OCI-LY1 (cell line): ENCODE data around the gene CLEC14A.
A peak's percentile ranks its signal among the peaks of the same experiment; 100 is the strongest.

Experiments used
- H2AFZ ChIP-seq: fragments of 200-600 bp; sonication (generic), shearing (Covaris generic); 2 replicates; pipeline ENCODE4 v1.6.0; 2014; ENCODE audit warnings: antibody characterized with exemption, mild to moderate bottlenecking, low read length
- H3F3A ChIP-seq: fragments of 200-600 bp; sonication (generic), shearing (Covaris generic); 2 replicates; pipeline ENCODE4 v1.6.0; 2014; ENCODE audit warnings: mild to moderate bottlenecking, antibody characterized with exemption, low read length, moderate library complexity; ENCODE audit not compliant: insufficient read depth
- H3K27ac ChIP-seq: fragments of 200-600 bp; sonication (generic); 2 replicates; pipeline ENCODE4 v1.5.1; 2014; ENCODE audit warnings: low read length, mixed run types, mild to moderate bottlenecking, low read depth; ENCODE audit not compliant: poor library complexity, severe bottlenecking
- H3K27me3 ChIP-seq: fragments of 200-600 bp; sonication (generic); 2 replicates; pipeline ENCODE4 v1.6.0; 2014; ENCODE audit warnings: antibody characterized with exemption, mild to moderate bottlenecking, low read length, moderate library complexity; ENCODE audit not compliant: insufficient read depth
- H3K36me3 ChIP-seq: fragments of 200-600 bp; sonication (generic); 2 replicates; pipeline ENCODE4 v1.6.1; 2014; ENCODE audit warnings: mild to moderate bottlenecking, antibody characterized with exemption, low read length, moderate library complexity, mixed read lengths; ENCODE audit not compliant: insufficient read depth
- H3K4me1 ChIP-seq: fragments of 200-600 bp; sonication (generic); 2 replicates; pipeline ENCODE4 v1.5.1; 2014; ENCODE audit warnings: mild to moderate bottlenecking, low read length, moderate library complexity; ENCODE audit not compliant: insufficient read depth, severe bottlenecking
- H3K4me2 ChIP-seq: fragments of 200-600 bp; sonication (generic), shearing (Covaris generic); 2 replicates; pipeline ENCODE4 v1.6.1; 2014; ENCODE audit warnings: low read length
- H3K4me3 ChIP-seq: fragments of 200-600 bp; sonication (generic); 2 replicates; pipeline ENCODE4 v1.5.1; 2014; ENCODE audit warnings: low read length, low read depth, mild to moderate bottlenecking, mixed read lengths; ENCODE audit not compliant: poor library complexity, severe bottlenecking
- H3K79me2 ChIP-seq: fragments of 200-600 bp; shearing (Covaris generic); 2 replicates; pipeline ENCODE4 v1.6.1; 2016; ENCODE audit warnings: mixed run types, low read length, mixed read lengths; ENCODE audit not compliant: insufficient read depth
- H3K9ac ChIP-seq: fragments of 200-600 bp; sonication (generic), shearing (Covaris generic); 2 replicates; pipeline ENCODE4 v1.6.1; 2014; ENCODE audit warnings: mild to moderate bottlenecking, low read length, mixed read lengths
- H3K9me2 ChIP-seq: fragments of 200-600 bp; sonication (generic), shearing (Covaris generic); 2 replicates; pipeline ENCODE4 v1.6.1; 2014; ENCODE audit warnings: low read depth, mild to moderate bottlenecking, low read length, mixed read lengths
- H3K9me3 ChIP-seq: fragments of 200-600 bp; shearing (Covaris generic); 2 replicates; pipeline ENCODE4 v1.6.1; 2014; ENCODE audit warnings: low read length, mixed read lengths
- H4K20me1 ChIP-seq: fragments of 200-600 bp; sonication (generic), shearing (Covaris generic); 2 replicates; pipeline ENCODE4 v1.6.0; 2016; ENCODE audit warnings: mild to moderate bottlenecking, low read length; ENCODE audit not compliant: insufficient read depth
- CTCF ChIP-seq: fragments of 200-600 bp; sonication (generic), shearing (Covaris generic); IDR thresholded peaks from 2 replicates; pipeline ENCODE4 v1.5.1; 2017; ENCODE audit warnings: mild to moderate bottlenecking, antibody characterized with exemption, low read length, moderate library complexity, mixed read lengths
- EZH2 ChIP-seq: fragments of 200-600 bp; sonication (generic), shearing (Covaris generic); IDR thresholded peaks from 2 replicates; pipeline ENCODE4 v1.8.0; 2017; ENCODE audit warnings: borderline replicate concordance, mixed run types, mild to moderate bottlenecking, antibody characterized with exemption, low read length, moderate library complexity, mixed read lengths

The CLEC14A gene

GRCh38 chr14:38238332-38238731 is 17.6 kb downstream of the CLEC14A start:
- Histone ChIP-seq H3K79me2 (no peaks in the 10 kb centered on the region), H2AFZ (no peak overlapping the region), H4K20me1 (no peaks in the 10 kb centered on the region), H3K27ac (no peak overlapping the region), H3K4me3 (no peak overlapping the region), H3K9ac (no peak overlapping the region), H3F3A (no peaks in the 10 kb centered on the region), H3K36me3 (no peaks in the 10 kb centered on the region), H3K9me2 (no peaks in the 10 kb centered on the region), H3K4me1 (peaks cover 39% of the 10 kb centered on the region), H3K4me2 (no peak overlapping the region), H3K9me3 (no peaks in the 10 kb centered on the region), H3K27me3 (no peaks in the 10 kb centered on the region)
- TF ChIP-seq CTCF (no peak), EZH2 (no peak)

- H3K27ac ChIP-seq: peak overlapping the region; percentile 95
Measured at GRCh38 chr14:38233218-38233617, 22.7 kb downstream of the CLEC14A start.

GRCh38 chr14:38226366-38226765 is 29.5 kb downstream of the CLEC14A start:
- H3K36me3 ChIP-seq: 0 out of 2 replicates have a peak, but pooled peaks cover 4% of the 10 kb centered on the region
- 0 out of 2 replicates have a peak, but pooled peaks cover 6% of the 10 kb centered on the region for H3K9me3 ChIP-seq
- no peaks in the 10 kb centered on the region for H3K9me2 ChIP-seq
- no peak overlapping the region for H3K27ac ChIP-seq
- no peaks in the 10 kb centered on the region for H3K27me3 ChIP-seq
- TF ChIP-seq CTCF (no peak), EZH2 (no peak)
- H3K4me2 ChIP-seq: no peak overlapping the region
- H4K20me1 ChIP-seq: no peaks in the 10 kb centered on the region
- H3F3A ChIP-seq: no peaks in the 10 kb centered on the region
- H2AFZ ChIP-seq: peak overlapping the region; percentile 81; the same call in 1 of the 2 replicates
- H3K9ac ChIP-seq: no peak overlapping the region
- H3K4me1 ChIP-seq: peaks cover 23% of the 10 kb centered on the region
- no peaks in the 10 kb centered on the region for H3K79me2 ChIP-seq
- no peak overlapping the region for H3K4me3 ChIP-seq

More at GRCh38 chr14:38233218-38233617, 22.7 kb downstream of the CLEC14A start:
- Histone ChIP-seq H3K4me2 (peak overlapping the region; percentile 66), H3K36me3 (0 out of 2 replicates have a peak, but pooled peaks cover 4% of the 10 kb centered on the region), H3K9ac (peak overlapping the region; percentile 54), H3K9me3 (0 out of 2 replicates have a peak, but pooled peaks cover 8% of the 10 kb centered on the region), H3F3A (no peaks in the 10 kb centered on the region), H3K4me3 (peak overlapping the region; percentile 23), H3K4me1 (peaks cover 40% of the 10 kb centered on the region), H2AFZ (0 out of 2 replicates have a peak overlapping the region, but pooled peaks have one; percentile 68), H3K79me2 (no peaks in the 10 kb centered on the region), H3K27me3 (no peaks in the 10 kb centered on the region), H3K9me2 (no peaks in the 10 kb centered on the region), H4K20me1 (no peaks in the 10 kb centered on the region)
- TF ChIP-seq CTCF (no peak), EZH2 (no peak)
